ENCODE measurements around the gene SF3B5. TPM values are rescaled to one million over a fixed set of nuclear protein-coding genes. Genes with fewer than 3 reads are reported as not detected.

The SF3B5 gene
- total and polyA plus RNA-seq, 2 experiments from 2014 or later = 151 to 183 TPM

DNA sequence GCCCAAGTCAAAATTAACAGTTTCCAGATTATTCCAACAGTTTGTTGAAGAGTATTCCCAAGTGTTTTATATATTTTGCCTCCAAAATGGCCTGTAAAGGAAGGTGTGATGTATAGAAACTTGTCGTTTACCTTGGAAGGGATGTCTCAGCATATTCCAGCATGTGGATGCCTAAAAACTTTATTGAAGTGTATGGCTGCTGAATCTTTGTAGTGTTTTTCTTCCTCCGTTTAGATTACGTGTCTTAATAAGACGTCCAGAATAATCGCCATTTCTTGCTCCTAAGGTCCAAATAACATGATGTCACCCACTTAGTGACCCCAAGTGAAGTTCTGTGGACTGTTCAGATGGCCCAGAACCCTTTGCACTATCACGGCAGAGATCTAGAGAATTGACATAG, 18.0 kb upstream of the SF3B5 start:
- Histone ChIP-seq H4K20me1 (replicated peaks; ENCODE audit: insufficient read depth) (no peaks in the 10 kb centered on the region), H3K4me3 (no peak overlapping the region), H3K79me2 (replicated peaks; ENCODE audit: insufficient read depth) (no peaks in the 10 kb centered on the region), H2AFZ (no peak overlapping the region), H3K27me3 (ENCODE audit: insufficient read depth) (no peaks in the 10 kb centered on the region), H3K4me2 (no peak overlapping the region), H3K36me3 (ENCODE audit: insufficient read depth) (no peaks in the 10 kb centered on the region), H3F3A (replicated peaks; ENCODE audit: low read depth) (no peaks in the 10 kb centered on the region), H3K4me1 (ENCODE audit: insufficient read depth) (no peaks in the 10 kb centered on the region), H3K27ac (ENCODE audit: low read depth) (no peak overlapping the region), H3K9me2 (ENCODE audit: insufficient read depth) (no peaks in the 10 kb centered on the region)
- H3K4me3 Mint-ChIP-seq = no peak overlapping the region
- no peak for ATAC-seq
- TF ChIP-seq JUNB (IDR thresholded peaks at IDR 0.05; ENCODE audit: unreplicated experiment) = no peak
- TF ChIP-seq NANOG (IDR thresholded peaks at IDR 0.05; ENCODE audit: borderline replicate concordance) = no peak
- no peak for TF ChIP-seq ZNF331 (CRISPR knock-in tag; IDR thresholded peaks at IDR 0.05; ENCODE audit: low read depth)
- no peak for TF ChIP-seq CREB1 (CRISPR knock-in tag; IDR thresholded peaks at IDR 0.05; ENCODE audit: low read depth)
- TF ChIP-seq POLR2AphosphoS5 (IDR thresholded peaks at IDR 0.05; ENCODE audit: low read depth) = no peak
- TF ChIP-seq, protein P1, sequence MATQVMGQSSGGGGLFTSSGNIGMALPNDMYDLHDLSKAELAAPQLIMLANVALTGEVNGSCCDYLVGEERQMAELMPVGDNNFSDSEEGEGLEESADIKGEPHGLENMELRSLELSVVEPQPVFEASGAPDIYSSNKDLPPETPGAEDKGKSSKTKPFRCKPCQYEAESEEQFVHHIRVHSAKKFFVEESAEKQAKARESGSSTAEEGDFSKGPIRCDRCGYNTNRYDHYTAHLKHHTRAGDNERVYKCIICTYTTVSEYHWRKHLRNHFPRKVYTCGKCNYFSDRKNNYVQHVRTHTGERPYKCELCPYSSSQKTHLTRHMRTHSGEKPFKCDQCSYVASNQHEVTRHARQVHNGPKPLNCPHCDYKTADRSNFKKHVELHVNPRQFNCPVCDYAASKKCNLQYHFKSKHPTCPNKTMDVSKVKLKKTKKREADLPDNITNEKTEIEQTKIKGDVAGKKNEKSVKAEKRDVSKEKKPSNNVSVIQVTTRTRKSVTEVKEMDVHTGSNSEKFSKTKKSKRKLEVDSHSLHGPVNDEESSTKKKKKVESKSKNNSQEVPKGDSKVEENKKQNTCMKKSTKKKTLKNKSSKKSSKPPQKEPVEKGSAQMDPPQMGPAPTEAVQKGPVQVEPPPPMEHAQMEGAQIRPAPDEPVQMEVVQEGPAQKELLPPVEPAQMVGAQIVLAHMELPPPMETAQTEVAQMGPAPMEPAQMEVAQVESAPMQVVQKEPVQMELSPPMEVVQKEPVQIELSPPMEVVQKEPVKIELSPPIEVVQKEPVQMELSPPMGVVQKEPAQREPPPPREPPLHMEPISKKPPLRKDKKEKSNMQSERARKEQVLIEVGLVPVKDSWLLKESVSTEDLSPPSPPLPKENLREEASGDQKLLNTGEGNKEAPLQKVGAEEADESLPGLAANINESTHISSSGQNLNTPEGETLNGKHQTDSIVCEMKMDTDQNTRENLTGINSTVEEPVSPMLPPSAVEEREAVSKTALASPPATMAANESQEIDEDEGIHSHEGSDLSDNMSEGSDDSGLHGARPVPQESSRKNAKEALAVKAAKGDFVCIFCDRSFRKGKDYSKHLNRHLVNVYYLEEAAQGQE (IDR thresholded peaks at IDR 0.05; ENCODE audit: unreplicated experiment) = no peak
- TF ChIP-seq EZH2 (IDR thresholded peaks at IDR 0.05; ENCODE audit: low read depth, unreplicated experiment) = no peak
- TF ChIP-seq, protein P2, sequence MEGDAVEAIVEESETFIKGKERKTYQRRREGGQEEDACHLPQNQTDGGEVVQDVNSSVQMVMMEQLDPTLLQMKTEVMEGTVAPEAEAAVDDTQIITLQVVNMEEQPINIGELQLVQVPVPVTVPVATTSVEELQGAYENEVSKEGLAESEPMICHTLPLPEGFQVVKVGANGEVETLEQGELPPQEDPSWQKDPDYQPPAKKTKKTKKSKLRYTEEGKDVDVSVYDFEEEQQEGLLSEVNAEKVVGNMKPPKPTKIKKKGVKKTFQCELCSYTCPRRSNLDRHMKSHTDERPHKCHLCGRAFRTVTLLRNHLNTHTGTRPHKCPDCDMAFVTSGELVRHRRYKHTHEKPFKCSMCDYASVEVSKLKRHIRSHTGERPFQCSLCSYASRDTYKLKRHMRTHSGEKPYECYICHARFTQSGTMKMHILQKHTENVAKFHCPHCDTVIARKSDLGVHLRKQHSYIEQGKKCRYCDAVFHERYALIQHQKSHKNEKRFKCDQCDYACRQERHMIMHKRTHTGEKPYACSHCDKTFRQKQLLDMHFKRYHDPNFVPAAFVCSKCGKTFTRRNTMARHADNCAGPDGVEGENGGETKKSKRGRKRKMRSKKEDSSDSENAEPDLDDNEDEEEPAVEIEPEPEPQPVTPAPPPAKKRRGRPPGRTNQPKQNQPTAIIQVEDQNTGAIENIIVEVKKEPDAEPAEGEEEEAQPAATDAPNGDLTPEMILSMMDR (conservative IDR thresholded peaks at IDR 0.05; ENCODE audit: low read depth in 2 of 2) = no peak
- TF ChIP-seq ETS1 (IDR thresholded peaks at IDR 0.05) = no peak
- TF ChIP-seq, protein P3, sequence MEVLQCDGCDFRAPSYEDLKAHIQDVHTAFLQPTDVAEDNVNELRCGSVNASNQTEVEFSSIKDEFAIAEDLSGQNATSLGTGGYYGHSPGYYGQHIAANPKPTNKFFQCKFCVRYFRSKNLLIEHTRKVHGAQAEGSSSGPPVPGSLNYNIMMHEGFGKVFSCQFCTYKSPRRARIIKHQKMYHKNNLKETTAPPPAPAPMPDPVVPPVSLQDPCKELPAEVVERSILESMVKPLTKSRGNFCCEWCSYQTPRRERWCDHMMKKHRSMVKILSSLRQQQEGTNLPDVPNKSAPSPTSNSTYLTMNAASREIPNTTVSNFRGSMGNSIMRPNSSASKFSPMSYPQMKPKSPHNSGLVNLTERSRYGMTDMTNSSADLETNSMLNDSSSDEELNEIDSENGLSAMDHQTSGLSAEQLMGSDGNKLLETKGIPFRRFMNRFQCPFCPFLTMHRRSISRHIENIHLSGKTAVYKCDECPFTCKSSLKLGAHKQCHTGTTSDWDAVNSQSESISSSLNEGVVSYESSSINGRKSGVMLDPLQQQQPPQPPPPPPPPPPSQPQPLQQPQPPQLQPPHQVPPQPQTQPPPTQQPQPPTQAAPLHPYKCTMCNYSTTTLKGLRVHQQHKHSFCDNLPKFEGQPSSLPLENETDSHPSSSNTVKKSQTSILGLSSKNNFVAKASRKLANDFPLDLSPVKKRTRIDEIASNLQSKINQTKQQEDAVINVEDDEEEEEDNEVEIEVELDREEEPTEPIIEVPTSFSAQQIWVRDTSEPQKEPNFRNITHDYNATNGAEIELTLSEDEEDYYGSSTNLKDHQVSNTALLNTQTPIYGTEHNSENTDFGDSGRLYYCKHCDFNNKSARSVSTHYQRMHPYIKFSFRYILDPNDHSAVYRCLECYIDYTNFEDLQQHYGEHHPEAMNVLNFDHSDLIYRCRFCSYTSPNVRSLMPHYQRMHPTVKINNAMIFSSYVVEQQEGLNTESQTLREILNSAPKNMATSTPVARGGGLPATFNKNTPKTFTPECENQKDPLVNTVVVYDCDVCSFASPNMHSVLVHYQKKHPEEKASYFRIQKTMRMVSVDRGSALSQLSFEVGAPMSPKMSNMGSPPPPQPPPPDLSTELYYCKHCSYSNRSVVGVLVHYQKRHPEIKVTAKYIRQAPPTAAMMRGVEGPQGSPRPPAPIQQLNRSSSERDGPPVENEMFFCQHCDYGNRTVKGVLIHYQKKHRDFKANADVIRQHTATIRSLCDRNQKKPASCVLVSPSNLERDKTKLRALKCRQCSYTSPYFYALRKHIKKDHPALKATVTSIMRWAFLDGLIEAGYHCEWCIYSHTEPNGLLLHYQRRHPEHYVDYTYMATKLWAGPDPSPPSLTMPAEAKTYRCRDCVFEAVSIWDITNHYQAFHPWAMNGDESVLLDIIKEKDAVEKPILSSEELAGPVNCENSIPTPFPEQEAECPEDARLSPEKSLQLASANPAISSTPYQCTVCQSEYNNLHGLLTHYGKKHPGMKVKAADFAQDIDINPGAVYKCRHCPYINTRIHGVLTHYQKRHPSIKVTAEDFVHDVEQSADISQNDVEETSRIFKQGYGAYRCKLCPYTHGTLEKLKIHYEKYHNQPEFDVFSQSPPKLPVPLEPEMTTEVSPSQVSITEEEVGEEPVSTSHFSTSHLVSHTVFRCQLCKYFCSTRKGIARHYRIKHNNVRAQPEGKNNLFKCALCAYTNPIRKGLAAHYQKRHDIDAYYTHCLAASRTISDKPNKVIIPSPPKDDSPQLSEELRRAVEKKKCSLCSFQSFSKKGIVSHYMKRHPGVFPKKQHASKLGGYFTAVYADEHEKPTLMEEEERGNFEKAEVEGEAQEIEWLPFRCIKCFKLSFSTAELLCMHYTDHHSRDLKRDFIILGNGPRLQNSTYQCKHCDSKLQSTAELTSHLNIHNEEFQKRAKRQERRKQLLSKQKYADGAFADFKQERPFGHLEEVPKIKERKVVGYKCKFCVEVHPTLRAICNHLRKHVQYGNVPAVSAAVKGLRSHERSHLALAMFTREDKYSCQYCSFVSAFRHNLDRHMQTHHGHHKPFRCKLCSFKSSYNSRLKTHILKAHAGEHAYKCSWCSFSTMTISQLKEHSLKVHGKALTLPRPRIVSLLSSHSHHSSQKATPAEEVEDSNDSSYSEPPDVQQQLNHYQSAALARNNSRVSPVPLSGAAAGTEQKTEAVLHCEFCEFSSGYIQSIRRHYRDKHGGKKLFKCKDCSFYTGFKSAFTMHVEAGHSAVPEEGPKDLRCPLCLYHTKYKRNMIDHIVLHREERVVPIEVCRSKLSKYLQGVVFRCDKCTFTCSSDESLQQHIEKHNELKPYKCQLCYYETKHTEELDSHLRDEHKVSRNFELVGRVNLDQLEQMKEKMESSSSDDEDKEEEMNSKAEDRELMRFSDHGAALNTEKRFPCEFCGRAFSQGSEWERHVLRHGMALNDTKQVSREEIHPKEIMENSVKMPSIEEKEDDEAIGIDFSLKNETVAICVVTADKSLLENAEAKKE (CRISPR knock-in tag; IDR thresholded peaks at IDR 0.05) = no peak
- no peak for TF ChIP-seq EZH2phosphoT487 (IDR thresholded peaks at IDR 0.05; ENCODE audit: unreplicated experiment)
- no peak for TF ChIP-seq STAT1 (IDR thresholded peaks at IDR 0.05; ENCODE audit: unreplicated experiment)
- no peak for TF ChIP-seq ZNF114 (CRISPR knock-in tag; IDR thresholded peaks at IDR 0.05)
- no peaks in the 10 kb centered on the region for H3K36me3 Mint-ChIP-seq (ENCODE audit: low read depth)
- H3K4me1 Mint-ChIP-seq = no peaks in the 10 kb centered on the region
- peaks cover 2% of the 10 kb centered on the region for H3K27me3 Mint-ChIP-seq (ENCODE audit: insufficient read depth, low read depth, poor library complexity)
- DNase-seq (ENCODE audit: low spot score) = no peak
- H3K9me3 Mint-ChIP-seq = no peaks in the 10 kb centered on the region
- H3K27ac Mint-ChIP-seq = no peak overlapping the region

Measured in GM23338 (cell line).